H9 (cell line): ENCODE measurements around the gene NUTF2. TPM values are rescaled to one million over a fixed set of nuclear protein-coding genes. Genes with fewer than 3 reads are reported as not detected.

ENCODE experiments used
- DNase-seq: peaks from one replicate; pipeline ENCODE4 v3.0.0-alpha.2; 2017
- H2AFZ ChIP-seq: one replicate; pipeline ENCODE4 v1.6.1; 2013; ENCODE audit warnings: mild to moderate bottlenecking, low read length, control low read depth, moderate library complexity
- H2AK5ac ChIP-seq: 2 replicates; pipeline ENCODE4 v1.6.1; 2013; ENCODE audit warnings: low read length, control low read depth, mixed read lengths; ENCODE audit not compliant: insufficient read length
- H2BK120ac ChIP-seq: one replicate; pipeline ENCODE4 v1.6.1; 2013; ENCODE audit warnings: low read depth, mild to moderate bottlenecking, low read length, control low read depth, inconsistent platforms; ENCODE audit not compliant: poor library complexity, severe bottlenecking
- H2BK12ac ChIP-seq: 2 replicates; pipeline ENCODE4 v1.6.1; 2013; ENCODE audit warnings: low read length, control low read depth, mixed read lengths, low read depth; ENCODE audit not compliant: insufficient read length
- H2BK15ac ChIP-seq: 2 replicates; pipeline ENCODE4 v1.6.1; 2013; ENCODE audit warnings: low read depth, low read length, control low read depth
- H2BK20ac ChIP-seq: one replicate; pipeline ENCODE4 v1.6.1; 2013; ENCODE audit warnings: low read depth, mild to moderate bottlenecking, low read length, control low read depth, inconsistent platforms; ENCODE audit not compliant: poor library complexity, severe bottlenecking
- H2BK5ac ChIP-seq: 2 replicates; pipeline ENCODE4 v1.6.1; 2013; ENCODE audit warnings: low read length, control low read depth, mixed read lengths; ENCODE audit not compliant: insufficient read length
- H3K14ac ChIP-seq: 2 replicates; pipeline ENCODE4 v1.6.1; 2013; ENCODE audit warnings: low read length, control low read depth; ENCODE audit not compliant: insufficient read depth
- H3K18ac ChIP-seq: 2 replicates; pipeline ENCODE4 v1.6.1; 2013; ENCODE audit warnings: low read depth, mild to moderate bottlenecking, mixed read lengths, low read length, control low read depth; ENCODE audit not compliant: insufficient read length
- H3K23ac ChIP-seq: 2 replicates; pipeline ENCODE4 v1.6.1; 2013; ENCODE audit warnings: low read length, control low read depth, mixed read lengths, low read depth; ENCODE audit not compliant: insufficient read length
- H3K23me2 ChIP-seq: 2 replicates; pipeline ENCODE4 v1.6.1; 2013; ENCODE audit warnings: low read depth, mild to moderate bottlenecking, mixed read lengths, low read length, control low read depth; ENCODE audit not compliant: insufficient read length, poor library complexity, severe bottlenecking
- H3K27ac ChIP-seq: 2 replicates; pipeline ENCODE4 v1.5.1; 2013; ENCODE audit warnings: low read length, control low read depth, mixed read lengths, low read depth; ENCODE audit not compliant: insufficient read length
- H3K27me3 ChIP-seq: 2 replicates; pipeline ENCODE4 v1.6.1; 2013; ENCODE audit warnings: low read length, control low read depth, inconsistent platforms; ENCODE audit not compliant: insufficient read depth
- H3K4ac ChIP-seq: 2 replicates; pipeline ENCODE4 v1.6.1; 2013; ENCODE audit warnings: low read depth, mild to moderate bottlenecking, control low read depth, inconsistent platforms, low read length, moderate library complexity
- H3K4me1 ChIP-seq: 2 replicates; pipeline ENCODE4 v1.6.1; 2013; ENCODE audit warnings: low read length, control low read depth, inconsistent platforms; ENCODE audit not compliant: insufficient read depth
- H3K4me2 ChIP-seq: 2 replicates; pipeline ENCODE4 v1.6.1; 2013; ENCODE audit warnings: low read length, control low read depth, mixed read lengths; ENCODE audit not compliant: insufficient read length, insufficient read depth
- H3K56ac ChIP-seq: 2 replicates; pipeline ENCODE4 v1.6.1; 2013; ENCODE audit warnings: low read depth, mild to moderate bottlenecking, mixed read lengths, low read length, control low read depth; ENCODE audit not compliant: insufficient read length
- H3K79me1 ChIP-seq: 2 replicates; pipeline ENCODE4 v1.6.1; 2013; ENCODE audit warnings: low read depth, mild to moderate bottlenecking, moderate library complexity, low read length, control low read depth, inconsistent platforms; ENCODE audit not compliant: insufficient read depth, poor library complexity, severe bottlenecking
- H3K79me2 ChIP-seq: 2 replicates; pipeline ENCODE4 v1.6.1; 2013; ENCODE audit warnings: low read length, control low read depth, inconsistent platforms; ENCODE audit not compliant: insufficient read depth
- H3K9ac ChIP-seq: 2 replicates; pipeline ENCODE4 v1.6.1; 2013; ENCODE audit warnings: low read length, control low read depth, mixed read lengths; ENCODE audit not compliant: insufficient read length; ENCODE audit errors: extremely low read depth
- H3K9me3 ChIP-seq: one replicate; pipeline ENCODE4 v1.6.1; 2013; ENCODE audit warnings: low read depth, low read length, inconsistent platforms; ENCODE audit not compliant: control insufficient read depth
- H3T11ph ChIP-seq: one replicate; pipeline ENCODE4 v1.6.1; 2013; ENCODE audit warnings: mild to moderate bottlenecking, low read length, control low read depth, inconsistent platforms
- H4K20me1 ChIP-seq: one replicate; pipeline ENCODE4 v1.6.1; 2013; ENCODE audit not compliant: control insufficient read depth, insufficient read length, insufficient read depth
- H4K5ac ChIP-seq: 2 replicates; pipeline ENCODE4 v1.6.1; 2013; ENCODE audit warnings: low read depth, mild to moderate bottlenecking, mixed read lengths, low read length, control low read depth; ENCODE audit not compliant: insufficient read length
- H4K8ac ChIP-seq: replicated peaks from 2 replicates; pipeline ENCODE4 v1.6.1; 2013; ENCODE audit warnings: low read length, control low read depth, mixed read lengths, low read depth; ENCODE audit not compliant: insufficient read length
- H4K91ac ChIP-seq: 2 replicates; pipeline ENCODE4 v1.6.1; 2013; ENCODE audit warnings: low read depth, mild to moderate bottlenecking, moderate library complexity, mixed read lengths, low read length, control low read depth; ENCODE audit not compliant: insufficient read length
- H3K27ac Mint-ChIP-seq, 3 experiments: 2 replicates in 2 of 3; 3 replicates in 1 of 3; pipeline ENCODE4 v1.8.0; 2020 to 2021; ENCODE audit warnings: mixed read lengths in 3 of 3, mild to moderate bottlenecking in 1 of 3, moderate library complexity in 1 of 3
- H3K27me3 Mint-ChIP-seq: 2 replicates; pipeline ENCODE4 v1.8.0; 2021; ENCODE audit warnings: low read depth, mild to moderate bottlenecking, moderate library complexity, mixed read lengths
- H3K36me3 Mint-ChIP-seq, 3 experiments: 2 replicates in 2 of 3; 3 replicates in 1 of 3; pipeline ENCODE4 v1.8.0; 2020 to 2021; ENCODE audit warnings: low read depth in 3 of 3, mixed read lengths in 3 of 3; ENCODE audit not compliant: insufficient read depth in 1 of 3
- H3K4me1 Mint-ChIP-seq, 2 experiments: 2 replicates each; pipeline ENCODE4 v1.8.0; 2020; ENCODE audit warnings: mixed read lengths in 2 of 2
- H3K4me3 Mint-ChIP-seq, 2 experiments: 2 replicates in 1 of 2; 3 replicates in 1 of 2; pipeline ENCODE4 v1.8.0; 2020 to 2021; ENCODE audit warnings: mild to moderate bottlenecking in 2 of 2, mixed read lengths in 2 of 2, moderate library complexity in 1 of 2
- H3K9me3 Mint-ChIP-seq, 2 experiments: 2 replicates in 1 of 2; 3 replicates in 1 of 2; pipeline ENCODE4 v1.8.0; 2020; ENCODE audit warnings: mild to moderate bottlenecking in 2 of 2, mixed read lengths in 2 of 2, moderate library complexity in 1 of 2
- WGBS: extraction: QIAGEN DNeasy Blood & Tissue Kit; methylation state at CpG from one replicate; pipeline ENCODE4 v1.1.7; 2013; ENCODE audit warnings: missing lambda C conversion rate, low lambda C conversion rate, mixed read lengths; ENCODE audit not compliant: insufficient read length; ENCODE audit errors: extremely low coverage; 5-methylcytosine and 5-hydroxymethylcytosine counted together
- total RNA-seq: library from RNA; stranded (reverse); gene quantifications from 2 replicates; pipeline ENCODE4 v1.2.1, GENCODE V29; 2021
- TF ChIP-seq, protein P1 (sequence below): fragments of 200-600 bp; sonication (generic); conservative IDR thresholded peaks from 3 replicates; pipeline ENCODE4 v1.8.0; 2021; ENCODE audit warnings: antibody characterized with exemption, mild to moderate bottlenecking

Gene NUTF2
- total RNA-seq, 1 experiment from 2014 or later: 198 TPM

DNA sequence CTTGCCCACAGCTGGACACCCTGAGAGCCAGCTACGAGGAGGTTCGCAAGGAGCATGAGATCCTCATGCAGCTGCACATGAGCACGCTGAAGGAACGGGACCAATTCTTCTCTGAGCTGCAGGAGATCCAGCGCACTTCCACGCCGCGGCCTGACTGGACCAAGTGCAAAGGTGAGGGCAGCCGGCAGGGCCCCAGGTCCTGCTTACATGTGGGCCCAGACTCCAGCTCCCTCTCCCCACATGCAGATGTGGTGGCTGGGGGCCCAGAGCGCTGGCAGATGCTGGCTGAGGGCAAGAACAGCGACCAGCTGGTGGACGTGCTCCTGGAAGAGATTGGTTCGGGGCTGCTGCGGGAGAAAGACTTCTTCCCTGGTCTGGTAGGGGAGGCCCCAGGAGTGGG, 20.8 kb upstream of the NUTF2 start:
- Histone ChIP-seq H3K79me1 (no peaks in the 10 kb centered on the region), H2BK120ac (no peak overlapping the region), H3K23me2 (no peaks in the 10 kb centered on the region), H3K79me2 (no peaks in the 10 kb centered on the region), H3K9me3 (no peaks in the 10 kb centered on the region), H3K23ac (no peak overlapping the region), H3K27me3 (no peaks in the 10 kb centered on the region), H3K18ac (no peak overlapping the region), H4K91ac (no peak overlapping the region), H2AFZ (no peak overlapping the region), H3K14ac (no peak overlapping the region; the same call in 1 of the 2 replicates), H3K4ac (no peak overlapping the region), H2BK5ac (no peak overlapping the region), H3K4me2 (no peak overlapping the region), H3T11ph (no peak overlapping the region), H3K9ac (no peak overlapping the region), H2BK20ac (no peak overlapping the region), H3K4me1 (no peaks in the 10 kb centered on the region), H4K8ac (no peak overlapping the region), H2BK12ac (no peak overlapping the region), H4K5ac (no peak overlapping the region), H2AK5ac (no peak overlapping the region), H3K56ac (no peak overlapping the region), H3K27ac (no peak overlapping the region), H2BK15ac (no peak overlapping the region), H4K20me1 (no peaks in the 10 kb centered on the region)
- Mint-ChIP-seq H3K4me3 (no peak overlapping the region), H3K9me3 (no peaks in the 10 kb centered on the region), H3K4me1 (peaks cover 12 to 15% of the 10 kb centered on the region in 2 experiments), H3K27ac (no peak overlapping the region), H3K36me3 (peaks cover 20 to 51% (median 51%) of the 10 kb centered on the region in 3 experiments; a peak in 6 of 7 replicates), H3K27me3 (peaks cover 2% of the 10 kb centered on the region; the same call in 1 of the 2 replicates)
- DNase-seq: no peak
- no CpG with 5 or more reads among the region's 14 CpGs for WGBS
- TF ChIP-seq, protein P1, sequence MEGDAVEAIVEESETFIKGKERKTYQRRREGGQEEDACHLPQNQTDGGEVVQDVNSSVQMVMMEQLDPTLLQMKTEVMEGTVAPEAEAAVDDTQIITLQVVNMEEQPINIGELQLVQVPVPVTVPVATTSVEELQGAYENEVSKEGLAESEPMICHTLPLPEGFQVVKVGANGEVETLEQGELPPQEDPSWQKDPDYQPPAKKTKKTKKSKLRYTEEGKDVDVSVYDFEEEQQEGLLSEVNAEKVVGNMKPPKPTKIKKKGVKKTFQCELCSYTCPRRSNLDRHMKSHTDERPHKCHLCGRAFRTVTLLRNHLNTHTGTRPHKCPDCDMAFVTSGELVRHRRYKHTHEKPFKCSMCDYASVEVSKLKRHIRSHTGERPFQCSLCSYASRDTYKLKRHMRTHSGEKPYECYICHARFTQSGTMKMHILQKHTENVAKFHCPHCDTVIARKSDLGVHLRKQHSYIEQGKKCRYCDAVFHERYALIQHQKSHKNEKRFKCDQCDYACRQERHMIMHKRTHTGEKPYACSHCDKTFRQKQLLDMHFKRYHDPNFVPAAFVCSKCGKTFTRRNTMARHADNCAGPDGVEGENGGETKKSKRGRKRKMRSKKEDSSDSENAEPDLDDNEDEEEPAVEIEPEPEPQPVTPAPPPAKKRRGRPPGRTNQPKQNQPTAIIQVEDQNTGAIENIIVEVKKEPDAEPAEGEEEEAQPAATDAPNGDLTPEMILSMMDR: no peak
